ENCODE data around the gene TAF1B.
"Not testable (repeated sequence)": the region's sequence is repeated elsewhere in the genome, so short reads cannot be mapped to it uniquely, and the experiment has no call there.

The TAF1B gene

GRCh38 chr2:9815076-9815475 is 28.2 kb upstream of the TAF1B start:
- Mint-ChIP-seq H3K4me3 (no peak overlapping the region), H3K27ac (no peak overlapping the region), H3K9me3 (no peaks in the 10 kb centered on the region), H3K36me3 (no peaks in the 10 kb centered on the region), H3K27me3 (peaks cover 24% of the 10 kb centered on the region), H3K4me1 (peaks cover 15% of the 10 kb centered on the region)
- ATAC-seq: no peak

GRCh38 chr2:9815844-9816279 is 27.4 kb upstream of the TAF1B start:
- H3K9me3 Mint-ChIP-seq: no peaks in the 10 kb centered on the region
- ATAC-seq: no peak
- peaks cover 15% of the 10 kb centered on the region for H3K4me1 Mint-ChIP-seq
- no peaks in the 10 kb centered on the region for H3K36me3 Mint-ChIP-seq
- H3K27me3 Mint-ChIP-seq: peaks cover 29% of the 10 kb centered on the region
- H3K4me3 Mint-ChIP-seq: no peak overlapping the region
- no peak overlapping the region for H3K27ac Mint-ChIP-seq

GRCh38 chr2:9818097-9818496 is 25.2 kb upstream of the TAF1B start:
- peaks cover 10% of the 10 kb centered on the region for H3K4me1 Mint-ChIP-seq
- H3K27ac Mint-ChIP-seq: no peak overlapping the region
- no peaks in the 10 kb centered on the region for H3K36me3 Mint-ChIP-seq
- peaks cover 22% of the 10 kb centered on the region for H3K27me3 Mint-ChIP-seq
- H3K4me3 Mint-ChIP-seq: no peak overlapping the region
- ATAC-seq: no peak
- H3K9me3 Mint-ChIP-seq: no peaks in the 10 kb centered on the region

- H3K4me1 Mint-ChIP-seq: no peaks in the 10 kb centered on the region
- no peak overlapping the region for H3K4me3 Mint-ChIP-seq
- H3K27ac Mint-ChIP-seq: no peak overlapping the region
- H3K36me3 Mint-ChIP-seq: no peaks in the 10 kb centered on the region
- ATAC-seq: no peak
- H3K9me3 Mint-ChIP-seq: no peaks in the 10 kb centered on the region
- H3K27me3 Mint-ChIP-seq: peaks cover 12% of the 10 kb centered on the region
Measured at GRCh38 chr2:9819551-9819950, 23.7 kb upstream of the TAF1B start.

- no peak for ATAC-seq
- H3K4me3 Mint-ChIP-seq: no peak overlapping the region
- peaks cover 12% of the 10 kb centered on the region for H3K27me3 Mint-ChIP-seq
- H3K9me3 Mint-ChIP-seq: no peaks in the 10 kb centered on the region
- H3K27ac Mint-ChIP-seq: no peak overlapping the region
- no peaks in the 10 kb centered on the region for H3K36me3 Mint-ChIP-seq
- no peaks in the 10 kb centered on the region for H3K4me1 Mint-ChIP-seq
Measured at GRCh38 chr2:9820020-9820973, 23.0 kb upstream of the TAF1B start.

GRCh38 chr2:9821805-9822445 is 21.3 kb upstream of the TAF1B start:
- ATAC-seq: no peak
- Mint-ChIP-seq H3K4me1 (no peaks in the 10 kb centered on the region), H3K4me3 (no peak overlapping the region), H3K9me3 (no peaks in the 10 kb centered on the region), H3K27me3 (peaks cover 12% of the 10 kb centered on the region), H3K27ac (no peak overlapping the region), H3K36me3 (no peaks in the 10 kb centered on the region)

- no peaks in the 10 kb centered on the region for H3K4me1 Mint-ChIP-seq
- peaks cover 12% of the 10 kb centered on the region for H3K27me3 Mint-ChIP-seq
- ATAC-seq: no peak
Measured at GRCh38 chr2:9824441-9824840, 18.8 kb upstream of the TAF1B start.

GRCh38 chr2:9824956-9825720 is 18.1 kb upstream of the TAF1B start:
- Mint-ChIP-seq H3K27ac (no peak overlapping the region), H3K9me3 (no peaks in the 10 kb centered on the region), H3K4me1 (no peaks in the 10 kb centered on the region), H3K27me3 (peaks cover 5% of the 10 kb centered on the region), H3K36me3 (no peaks in the 10 kb centered on the region), H3K4me3 (no peak overlapping the region)
- no peak for ATAC-seq

More at GRCh38 chr2:9824441-9824840, 18.8 kb upstream of the TAF1B start:
- Mint-ChIP-seq H3K27ac (no peak overlapping the region), H3K9me3 (no peaks in the 10 kb centered on the region), H3K4me3 (no peak overlapping the region), H3K36me3 (no peaks in the 10 kb centered on the region)

- no peaks in the 10 kb centered on the region for H3K4me1 Mint-ChIP-seq
- H3K27ac Mint-ChIP-seq: no peak overlapping the region
- ATAC-seq: no peak
Measured at GRCh38 chr2:9826208-9826607, 17.1 kb upstream of the TAF1B start.

GRCh38 chr2:9830685-9831410 is 12.4 kb upstream of the TAF1B start:
- no peak for ATAC-seq

More at GRCh38 chr2:9826208-9826607, 17.1 kb upstream of the TAF1B start:
- H3K27me3 Mint-ChIP-seq: no peaks in the 10 kb centered on the region
- H3K36me3 Mint-ChIP-seq: no peaks in the 10 kb centered on the region
- H3K9me3 Mint-ChIP-seq: no peaks in the 10 kb centered on the region
- no peak overlapping the region for H3K4me3 Mint-ChIP-seq

GRCh38 chr2:9831670-9832069 is 11.6 kb upstream of the TAF1B start:
- no peak for ATAC-seq
- Mint-ChIP-seq H3K27ac (no peak overlapping the region), H3K27me3 (peaks cover 13% of the 10 kb centered on the region), H3K4me1 (no peaks in the 10 kb centered on the region), H3K4me3 (no peak overlapping the region), H3K36me3 (no peaks in the 10 kb centered on the region), H3K9me3 (no peaks in the 10 kb centered on the region)

More at GRCh38 chr2:9830685-9831410, 12.4 kb upstream of the TAF1B start:
- Mint-ChIP-seq H3K4me1 (no peaks in the 10 kb centered on the region), H3K9me3 (no peaks in the 10 kb centered on the region), H3K27me3 (peaks cover 13% of the 10 kb centered on the region), H3K36me3 (no peaks in the 10 kb centered on the region), H3K27ac (no peak overlapping the region), H3K4me3 (no peak overlapping the region)

- no peak for ATAC-seq
- Mint-ChIP-seq H3K9me3 (no peaks in the 10 kb centered on the region), H3K27me3 (peaks cover 13% of the 10 kb centered on the region), H3K36me3 (no peaks in the 10 kb centered on the region), H3K4me1 (no peaks in the 10 kb centered on the region), H3K27ac (no peak overlapping the region), H3K4me3 (no peak overlapping the region)
Measured at GRCh38 chr2:9832586-9832985, 10.7 kb upstream of the TAF1B start.

- H3K9me3 Mint-ChIP-seq, H3K36me3 Mint-ChIP-seq, H3K4me3 Mint-ChIP-seq, ATAC-seq, H3K27ac Mint-ChIP-seq, H3K4me1 Mint-ChIP-seq: not testable (repeated sequence)
- peaks cover 13% of the 10 kb centered on the region for H3K27me3 Mint-ChIP-seq
Measured at GRCh38 chr2:9835068-9835467, 8.2 kb upstream of the TAF1B start.

- no peaks in the 10 kb centered on the region for H3K4me1 Mint-ChIP-seq
- no peak for ATAC-seq
- no peak overlapping the region for H3K27ac Mint-ChIP-seq
- H3K4me3 Mint-ChIP-seq: no peak overlapping the region
- no peaks in the 10 kb centered on the region for H3K36me3 Mint-ChIP-seq
- H3K9me3 Mint-ChIP-seq: no peaks in the 10 kb centered on the region
- H3K27me3 Mint-ChIP-seq: peaks cover 13% of the 10 kb centered on the region
Measured at GRCh38 chr2:9836074-9836473, 7.2 kb upstream of the TAF1B start.

- no peak overlapping the region for H3K4me3 Mint-ChIP-seq
- no peaks in the 10 kb centered on the region for H3K4me1 Mint-ChIP-seq
- no peaks in the 10 kb centered on the region for H3K36me3 Mint-ChIP-seq
- no peaks in the 10 kb centered on the region for H3K9me3 Mint-ChIP-seq
- ATAC-seq: peak; percentile 46
- no peak overlapping the region for H3K27ac Mint-ChIP-seq
- peaks cover 13% of the 10 kb centered on the region for H3K27me3 Mint-ChIP-seq
Measured at GRCh38 chr2:9836517-9836916, 6.8 kb upstream of the TAF1B start.
